Measurements from ENCODE around the gene SOWAHC.
"Not testable (repeated sequence)": the region's sequence is repeated elsewhere in the genome, so short reads cannot be mapped to it uniquely, and the experiment has no call there.

Gene SOWAHC

DNA sequence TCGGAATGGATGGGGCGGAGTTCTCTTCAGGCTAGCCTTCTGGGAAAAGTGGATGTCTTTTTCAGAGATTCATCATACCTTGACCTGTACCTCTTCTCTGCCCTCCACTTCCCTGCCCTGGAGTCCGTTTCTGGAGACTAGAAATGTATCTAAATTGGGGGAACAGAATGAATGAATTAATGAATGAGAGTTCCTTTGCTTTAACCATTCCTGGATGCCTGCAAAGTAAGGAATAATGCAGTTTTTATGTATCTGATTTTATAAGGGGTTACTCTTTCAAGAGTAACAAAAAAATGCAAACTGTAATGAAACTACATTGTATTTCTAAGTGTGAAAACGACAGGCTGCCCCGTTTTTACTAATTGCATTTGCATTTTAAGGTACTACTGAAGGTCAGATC is 2.0 kb downstream of the SOWAHC start:
- no peak for DNase-seq

DNA sequence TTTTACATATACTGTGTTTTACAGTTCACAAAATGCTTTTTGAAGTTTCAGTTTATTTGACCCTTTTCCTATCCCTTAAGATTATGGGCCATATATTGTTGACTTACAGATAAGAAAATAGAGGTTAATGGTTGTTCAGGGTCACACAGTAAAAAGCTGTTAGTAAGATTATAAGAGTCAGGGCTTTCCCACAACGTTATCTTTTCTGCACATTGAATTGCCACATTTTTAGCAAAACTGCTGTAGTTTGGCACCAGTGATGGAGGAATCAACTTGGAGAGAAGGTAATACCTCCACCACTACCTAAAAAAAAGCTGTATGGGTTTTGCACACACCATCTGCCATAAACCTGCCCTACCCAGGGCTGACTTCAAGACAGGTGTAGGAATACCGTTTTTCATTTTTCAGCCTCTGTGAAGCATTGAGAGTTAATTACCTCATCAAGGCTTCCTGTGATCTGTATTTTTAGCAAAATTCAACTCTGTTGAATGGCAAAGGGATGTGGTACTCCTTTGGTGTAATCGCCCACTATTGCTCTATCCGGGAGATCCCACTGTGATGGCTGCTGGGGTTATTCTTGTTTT is 5.0 kb downstream of the SOWAHC start:
- no peak for DNase-seq

DNA sequence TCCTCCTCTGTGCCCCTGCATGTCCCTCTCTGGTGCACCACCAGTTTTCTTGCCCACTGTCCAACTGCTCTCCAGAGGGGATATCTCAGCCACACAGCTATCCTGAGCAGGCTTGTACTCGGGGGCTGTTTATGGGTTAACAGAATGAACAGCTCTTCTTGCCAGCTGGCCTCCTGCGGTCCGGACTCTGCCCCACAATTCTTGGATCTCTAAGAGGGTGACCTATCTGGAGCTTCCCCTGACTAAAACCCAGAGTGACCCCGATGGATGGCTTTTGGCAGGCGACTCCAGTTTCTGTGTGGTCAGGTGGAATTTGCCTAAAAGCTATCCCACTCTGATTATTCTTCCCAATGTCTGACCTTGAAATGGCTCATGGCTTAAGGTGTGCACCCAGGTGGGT is 9.1 kb downstream of the SOWAHC start:
- DNase-seq, result no peak

DNA sequence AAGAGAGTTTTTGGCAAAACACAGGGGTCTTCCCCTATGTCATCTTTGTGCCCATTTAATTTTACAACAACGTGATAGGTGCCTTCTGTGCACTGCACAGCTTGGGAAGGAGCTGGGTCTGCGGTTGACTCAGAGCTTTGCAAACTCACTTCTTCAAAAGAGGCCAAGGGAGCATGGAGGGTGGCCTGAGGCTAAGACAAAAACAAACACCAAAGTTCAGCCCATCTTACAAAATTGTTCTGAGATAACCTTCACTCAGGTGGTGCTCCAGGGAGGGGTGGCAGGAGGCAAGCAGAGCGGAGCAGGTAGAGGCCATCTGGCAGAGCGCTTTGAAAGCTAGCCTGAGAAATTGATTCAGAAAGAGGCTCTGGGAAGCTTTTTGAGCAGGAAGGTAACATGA is 9.8 kb downstream of the SOWAHC start:
- no peak for DNase-seq

DNA sequence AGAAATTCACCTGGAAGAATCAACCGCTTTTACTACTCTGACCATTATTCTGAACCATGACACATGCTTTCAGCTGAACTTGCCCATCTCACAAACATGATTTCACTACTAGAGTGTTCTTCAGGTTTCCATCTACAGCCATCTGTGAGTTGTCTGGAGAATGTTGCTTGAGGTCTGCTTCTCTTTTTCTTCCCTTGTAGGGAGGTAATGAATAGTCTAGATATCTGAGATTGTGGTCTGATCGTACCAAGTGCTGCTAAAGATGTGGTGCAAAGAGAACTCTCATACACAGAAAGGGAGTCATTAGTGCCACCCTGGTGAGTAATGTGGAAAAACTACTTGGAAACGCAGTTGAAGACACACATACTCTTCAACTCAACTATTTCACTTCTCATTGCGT is 10.2 kb downstream of the SOWAHC start:
- no peak for DNase-seq

DNA sequence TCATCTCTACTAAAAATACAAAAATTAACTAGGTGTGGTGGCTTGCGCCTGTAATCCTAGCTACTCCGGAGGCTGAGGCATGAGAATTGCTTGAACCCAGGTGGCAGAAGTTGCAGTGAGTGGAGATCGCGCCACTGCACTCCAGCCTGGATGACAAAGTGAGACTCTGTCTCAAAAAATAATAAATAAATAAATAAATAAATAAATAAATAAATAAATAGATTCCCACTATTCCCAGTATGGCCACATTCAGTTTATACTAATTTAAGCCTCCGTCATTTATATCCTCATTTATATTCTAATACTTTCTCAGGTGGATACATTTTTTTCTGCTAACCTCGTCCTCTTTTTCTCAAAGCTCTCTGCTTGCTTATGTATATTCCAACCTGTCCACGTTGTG is 14.2 kb downstream of the SOWAHC start:
- not testable (repeated sequence) for DNase-seq

DNA sequence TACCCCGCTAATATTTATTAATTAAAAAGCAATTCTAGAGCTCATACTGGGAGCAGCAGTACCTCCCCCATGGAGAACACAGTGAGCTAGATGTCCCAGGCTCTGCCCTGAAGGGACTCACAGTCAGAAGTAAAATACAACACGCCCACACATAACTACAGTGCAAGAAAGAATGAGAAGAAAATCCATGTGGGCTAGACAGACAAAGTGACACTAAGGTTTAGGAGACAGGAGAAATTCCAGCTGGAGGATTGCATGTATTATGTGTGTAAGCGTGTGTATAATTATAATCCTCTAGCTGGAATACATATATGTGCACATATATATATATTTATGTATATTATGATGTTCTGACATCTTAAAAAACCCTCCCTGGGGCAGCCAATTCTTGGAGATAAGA is 15.7 kb downstream of the SOWAHC start:
- DNase-seq, result no peak

DNA sequence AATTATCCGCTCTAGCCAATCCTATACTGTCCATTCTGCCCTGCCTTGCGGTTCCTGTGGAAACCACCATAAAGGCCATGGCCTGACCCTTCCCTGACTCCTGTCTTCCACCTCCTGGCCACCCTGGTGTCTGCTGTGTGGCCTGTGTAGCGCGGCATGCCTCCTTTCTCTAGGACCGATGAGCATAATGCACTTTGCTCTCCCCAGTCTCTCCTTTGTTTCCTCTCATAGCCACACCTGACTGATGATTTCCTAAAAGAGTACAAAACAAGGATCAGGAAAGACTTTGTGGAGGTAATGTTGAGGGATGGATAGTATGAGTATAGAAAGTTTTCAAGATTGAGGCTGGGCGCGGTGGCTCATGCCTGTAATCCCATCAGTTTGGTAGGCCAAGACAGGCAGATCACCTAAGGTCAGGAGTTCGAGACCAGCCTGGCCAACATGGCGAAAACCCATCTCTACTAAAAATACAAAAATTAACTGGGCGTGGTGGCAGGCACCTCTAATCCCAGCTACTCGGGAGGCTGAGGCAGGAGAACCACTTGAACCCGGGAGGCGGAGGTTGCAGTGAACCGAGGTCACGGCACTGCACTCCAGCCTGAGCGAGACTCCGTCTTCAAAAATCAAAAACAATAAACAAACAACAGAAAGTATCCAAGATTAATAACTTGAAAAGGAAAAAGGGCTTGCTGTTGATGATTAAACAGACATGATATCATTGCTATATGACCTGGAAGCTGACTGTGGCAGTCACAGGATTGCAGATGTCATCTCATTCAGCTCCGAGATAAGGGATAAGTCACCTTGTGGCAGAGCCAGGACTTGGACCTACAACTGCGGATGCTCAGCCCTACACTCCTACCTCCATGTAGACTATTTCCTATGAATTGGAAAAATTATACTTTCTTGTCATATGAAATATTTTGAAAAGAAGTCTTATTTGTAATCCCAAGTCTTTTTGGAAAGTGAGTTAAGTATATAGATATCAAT is 16.6 kb downstream of the SOWAHC start:
- DNase-seq, result no peak

DNA sequence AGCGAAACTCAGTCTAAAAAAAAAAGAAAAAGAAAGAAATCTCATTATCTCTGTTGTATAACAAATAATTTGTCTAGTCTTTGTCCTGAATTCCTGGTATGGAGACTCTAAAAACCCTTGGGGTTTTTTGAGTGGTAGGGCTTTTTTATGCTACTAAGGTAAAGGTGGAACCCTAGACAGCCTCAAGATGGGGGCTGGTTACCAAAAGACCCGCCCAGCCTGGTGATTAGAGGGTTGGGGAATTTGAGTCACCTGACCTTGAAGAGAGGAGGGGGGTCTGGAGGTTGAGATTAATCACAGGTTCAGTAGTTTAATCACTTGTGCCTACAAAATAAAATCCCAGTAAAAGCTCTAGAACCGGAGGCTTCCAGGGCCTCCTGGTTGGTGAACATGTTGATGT is 17.6 kb downstream of the SOWAHC start:
- no peak for DNase-seq

DNA sequence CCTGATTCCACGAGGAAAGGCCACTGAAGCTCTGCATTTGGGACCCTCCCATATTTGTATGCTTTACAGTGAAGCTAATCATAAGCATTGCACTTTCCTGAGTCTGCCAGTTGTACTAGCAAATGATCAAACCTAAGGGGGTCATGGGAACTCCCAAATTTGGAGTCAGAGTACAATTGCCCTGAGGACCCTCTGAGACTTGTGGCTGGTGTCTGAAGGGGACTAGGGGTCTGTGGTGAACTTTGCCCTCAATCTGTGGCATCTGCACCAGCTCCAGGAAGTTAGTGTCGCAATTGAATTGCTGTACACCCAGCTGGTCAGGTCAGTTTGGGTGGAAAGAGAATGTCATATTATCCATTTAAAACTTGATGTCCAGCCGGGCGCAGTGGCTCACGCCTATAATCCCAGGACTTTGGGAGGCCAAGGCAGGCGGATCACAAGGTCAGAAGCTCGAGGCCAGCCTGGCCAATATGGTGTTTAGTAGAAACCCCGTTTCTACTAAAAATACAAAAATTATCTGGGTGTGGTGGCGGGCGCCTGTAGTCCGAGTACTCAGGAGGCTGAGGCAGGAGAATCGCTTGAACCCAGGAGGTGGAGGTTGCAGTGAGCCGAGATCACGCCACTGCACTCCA is 18.1 kb downstream of the SOWAHC start:
- DNase-seq, result no peak

DNA sequence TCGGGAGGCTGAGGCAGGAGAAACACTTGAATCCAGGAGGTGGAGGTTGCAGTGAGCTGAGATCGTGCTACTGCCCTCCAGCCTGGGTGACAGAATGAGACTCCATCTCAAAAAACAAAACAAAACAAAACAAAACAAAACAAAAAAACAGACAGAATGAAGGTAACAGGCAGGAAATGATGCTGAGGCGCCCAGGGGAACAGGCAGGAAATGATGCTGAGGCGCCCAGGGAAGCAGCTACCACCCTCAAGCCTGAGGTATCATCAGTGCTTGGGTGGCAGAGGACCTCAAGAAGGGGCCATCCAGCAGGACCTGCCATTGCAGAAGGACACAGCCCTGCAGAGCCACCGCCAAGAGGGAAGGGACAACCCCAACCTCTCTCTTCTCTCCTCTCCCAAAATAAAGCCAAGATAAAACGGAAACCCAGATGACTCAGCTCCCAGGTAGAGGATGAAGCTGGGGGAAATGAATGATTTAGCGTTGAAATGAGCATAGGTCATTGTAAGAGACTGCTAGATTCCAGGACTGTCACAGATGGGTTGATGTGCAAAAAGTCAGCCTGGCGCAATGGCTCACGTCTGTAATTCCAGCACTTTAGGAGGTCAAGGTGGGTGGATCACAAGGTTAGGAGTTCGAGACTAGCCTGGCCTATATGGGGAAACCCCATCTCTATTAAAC is 19.3 kb downstream of the SOWAHC start:
- no peak for DNase-seq

DNA sequence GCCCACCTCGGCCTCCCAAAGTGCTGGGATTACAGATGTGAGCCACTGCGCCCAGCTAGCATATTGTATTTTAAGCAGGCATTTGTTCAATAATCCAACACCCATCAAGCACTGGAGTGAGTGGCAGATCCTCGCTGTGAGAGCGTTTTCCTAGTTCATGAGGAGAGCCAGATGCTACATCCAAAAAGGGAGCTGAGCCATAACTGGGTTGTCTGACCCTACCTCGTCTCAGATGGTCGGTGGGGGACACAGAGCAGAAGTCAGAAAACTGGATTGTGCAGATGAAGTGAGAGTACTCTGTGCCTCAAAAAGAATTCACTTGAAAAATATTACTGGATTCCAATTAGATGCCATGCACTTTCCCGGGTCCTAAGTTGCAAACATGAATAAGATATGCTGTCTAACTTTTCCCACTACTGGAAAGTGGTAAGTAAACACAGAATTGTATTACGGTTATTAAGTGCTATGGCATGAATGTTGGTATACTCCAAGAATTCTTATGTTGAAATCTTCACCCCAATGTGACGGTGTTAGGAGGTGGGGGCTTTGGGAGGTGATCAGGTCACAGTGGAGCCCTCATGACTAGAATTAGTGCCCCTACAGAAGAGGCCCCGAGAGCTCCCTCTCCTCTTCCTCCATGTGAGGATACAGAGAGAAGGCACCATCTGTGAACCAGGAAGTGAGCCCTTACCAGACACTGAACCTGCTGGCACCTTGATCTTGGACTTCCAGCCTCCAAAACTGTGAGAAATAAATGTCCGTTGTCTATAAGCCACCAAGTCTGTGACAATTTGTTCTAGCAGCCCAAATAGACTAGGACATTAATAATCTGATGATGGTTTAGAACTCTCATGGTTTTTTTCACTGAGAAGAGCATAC is 21.5 kb downstream of the SOWAHC start:
- DNase-seq, result no peak

DNA sequence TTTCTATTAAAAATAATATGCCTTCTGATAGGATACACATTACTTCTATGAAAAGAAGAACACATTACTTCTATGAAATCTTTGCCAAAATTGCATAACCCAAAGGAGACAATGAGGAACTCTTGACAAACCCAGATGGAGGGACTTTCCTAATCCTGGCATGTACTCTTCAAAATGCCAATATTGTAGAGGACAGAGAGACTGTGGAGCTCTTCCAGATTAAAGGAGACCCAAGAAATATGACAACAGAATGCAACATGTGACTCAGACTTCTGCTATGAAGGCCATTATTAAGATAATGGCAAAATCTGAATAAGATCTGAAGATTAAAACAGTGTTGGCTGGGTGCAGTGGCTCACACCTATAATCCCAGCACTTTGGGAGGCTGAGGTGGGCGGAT is 22.2 kb downstream of the SOWAHC start:
- no peak for DNase-seq

DNA sequence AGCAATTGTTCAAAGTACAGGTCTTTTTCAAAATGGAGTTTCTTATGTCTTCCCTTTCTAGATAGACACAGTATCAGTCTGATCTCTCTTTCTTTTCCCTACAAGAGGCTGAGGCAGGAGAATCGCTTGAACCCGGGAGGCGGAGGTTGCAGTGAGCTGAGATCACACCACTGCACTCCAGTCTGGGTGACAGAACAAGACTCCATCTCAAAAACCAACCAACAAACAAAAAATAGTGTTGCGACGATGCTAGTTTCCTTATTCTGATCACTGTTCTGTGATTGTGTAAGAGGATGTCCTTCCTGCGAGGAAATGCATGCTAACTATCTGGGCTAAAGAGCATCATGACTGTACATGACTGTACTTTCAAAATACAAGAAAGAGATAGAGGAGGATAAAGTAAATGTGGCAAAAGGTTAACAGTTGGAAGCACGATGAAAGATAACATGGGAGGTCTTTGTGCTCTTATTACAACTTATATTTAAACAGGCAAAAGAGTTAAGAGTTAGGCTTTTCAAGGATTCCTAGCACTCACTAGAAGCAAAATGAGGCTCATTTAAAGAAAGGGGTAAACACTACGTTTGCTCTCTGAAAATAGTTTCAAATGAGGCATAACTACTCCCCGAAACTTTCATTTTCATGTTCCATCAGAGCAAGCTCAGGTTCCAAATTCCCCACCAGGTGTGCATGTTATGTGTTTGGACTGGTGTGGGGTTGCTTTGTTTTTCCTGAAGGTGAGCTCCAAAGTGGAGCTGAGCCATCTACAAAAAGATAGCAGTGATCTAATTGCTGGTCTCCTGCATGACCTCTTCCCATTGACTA is 23.8 kb downstream of the SOWAHC start:
- DNase-seq, result no peak

DNA sequence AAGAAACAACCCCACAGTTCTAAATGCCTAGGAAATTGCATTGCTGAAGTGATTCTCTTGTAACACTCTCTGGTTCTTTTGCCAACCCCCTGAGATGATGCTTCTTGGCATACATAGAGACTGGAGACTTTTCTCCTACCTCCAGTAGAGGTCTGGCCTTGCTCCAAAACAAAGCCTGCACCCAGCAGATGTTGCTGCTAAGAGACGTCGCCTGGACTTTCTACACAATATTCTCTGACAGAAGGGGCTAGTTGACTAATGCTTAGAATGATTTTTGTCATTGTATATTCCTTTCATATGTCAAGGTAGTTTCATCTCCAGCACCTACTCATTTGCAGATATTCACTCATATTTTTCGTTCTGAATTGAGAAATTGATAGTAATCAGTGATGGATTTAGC is 24.6 kb downstream of the SOWAHC start:
- peak in 1 of 3 experiments; percentile 3 for DNase-seq

DNA sequence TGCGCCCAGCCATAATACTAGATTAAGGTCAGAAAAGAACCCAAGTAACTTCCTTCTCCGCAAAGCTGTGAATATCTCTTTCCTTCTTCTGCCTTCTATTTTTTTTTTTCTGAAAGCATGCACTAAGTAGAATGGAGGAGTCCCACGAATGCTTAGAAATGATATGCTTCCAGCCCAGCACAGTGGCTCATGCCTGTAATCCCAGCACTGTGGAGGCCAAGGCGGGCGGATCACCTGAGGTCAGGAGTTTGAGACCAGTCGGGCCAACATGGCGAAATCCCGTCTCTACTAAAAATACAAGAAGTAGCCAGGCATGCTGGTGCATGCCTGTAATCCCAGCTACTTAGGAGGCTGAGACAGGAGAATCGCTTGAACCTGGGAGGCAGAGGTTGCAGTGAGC is 25.8 kb downstream of the SOWAHC start:
- not testable (repeated sequence) for DNase-seq

DNA sequence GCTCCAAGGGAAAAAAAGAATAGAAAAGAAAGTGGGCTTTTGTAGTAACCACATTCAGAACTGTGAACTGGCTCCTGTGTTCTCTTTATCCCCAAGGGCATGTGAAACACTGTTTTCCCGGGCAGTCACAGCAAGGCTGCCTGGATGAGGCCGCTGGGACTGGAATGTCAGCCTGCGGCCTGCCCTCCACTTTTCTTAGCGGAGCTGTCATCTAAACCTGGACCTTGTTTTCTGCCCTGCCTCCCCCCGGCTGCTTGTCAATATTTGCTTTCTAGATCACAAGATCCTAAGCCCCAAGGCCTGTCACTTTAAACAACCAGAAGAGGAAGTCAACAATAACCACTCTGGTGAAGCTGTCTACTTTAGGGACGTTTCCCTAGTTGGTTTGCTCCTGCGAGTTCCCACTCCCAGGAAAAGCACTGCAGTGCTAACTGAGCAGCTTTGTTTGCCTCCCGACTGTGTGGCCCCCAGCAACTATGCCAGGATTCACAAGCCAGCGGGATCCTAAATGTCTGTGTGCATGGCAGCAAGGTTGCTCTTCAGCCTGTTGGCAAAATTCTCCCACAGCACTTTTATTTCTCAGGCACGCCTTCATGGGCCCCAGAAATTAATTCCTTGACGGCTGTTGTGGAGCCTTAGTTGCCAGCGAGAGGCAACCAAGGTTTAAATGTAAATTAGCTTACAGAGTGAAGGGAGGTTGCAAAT is 30.6 kb downstream of the SOWAHC start:
- DNase-seq, result peak in 2 of 3 experiments; percentile 50 to 76

DNA sequence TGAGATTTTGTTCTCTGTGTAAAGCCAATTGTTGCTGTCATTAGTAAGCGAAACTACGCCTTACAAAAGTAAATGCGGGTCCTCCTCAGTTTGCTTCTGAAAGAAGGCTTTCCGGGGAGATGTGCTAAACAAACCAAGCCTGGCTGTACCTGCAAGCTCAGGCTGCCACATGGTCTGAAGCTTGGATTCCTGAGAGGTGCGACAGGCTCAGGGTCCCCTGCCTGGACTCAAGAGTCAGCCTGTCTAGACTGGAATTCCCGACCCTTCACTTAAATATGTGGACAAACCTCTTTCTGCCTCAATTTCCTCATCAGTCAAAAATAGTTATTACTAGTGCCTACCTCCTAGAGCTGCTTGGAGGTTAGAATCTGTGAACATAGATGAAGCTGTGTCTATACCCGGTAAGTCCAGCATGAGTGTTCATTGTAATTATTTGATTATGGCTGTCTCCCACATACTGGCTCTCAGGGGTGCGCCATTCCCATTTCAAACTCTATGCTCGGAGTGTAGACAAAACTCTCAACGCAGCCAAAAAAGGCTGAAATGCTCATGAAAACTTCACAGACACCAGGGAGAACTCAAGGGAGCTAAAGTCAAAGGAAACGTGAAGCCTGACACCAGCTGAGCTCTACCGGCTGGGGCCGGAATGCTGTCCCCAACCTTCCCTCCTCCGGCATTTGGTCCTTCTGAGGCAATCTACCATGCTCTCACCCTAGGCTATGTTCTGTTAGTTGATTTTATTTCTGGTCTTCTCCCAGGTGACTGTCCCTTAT is 31.4 kb downstream of the SOWAHC start:
- no peak for DNase-seq

DNA sequence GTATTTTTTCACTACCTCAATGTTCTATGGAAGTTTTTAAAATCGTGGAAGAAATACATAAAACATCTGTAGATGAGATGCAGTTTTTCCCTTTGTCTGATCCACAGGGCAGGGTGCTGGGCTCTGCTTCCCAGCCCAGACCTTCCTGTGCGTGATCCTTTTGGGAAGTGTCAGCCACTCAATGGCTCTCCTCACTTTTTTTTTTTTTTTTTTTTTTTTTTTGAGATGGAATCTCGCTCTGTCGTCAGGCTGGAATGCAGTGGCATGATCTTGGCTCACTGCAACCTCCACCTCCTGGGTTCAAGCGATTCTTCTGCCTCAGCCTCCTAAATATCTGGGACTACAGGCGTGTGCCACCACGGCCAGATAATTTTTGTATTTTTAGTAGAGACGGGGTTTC is 32.8 kb downstream of the SOWAHC start:
- no peak for DNase-seq

DNA sequence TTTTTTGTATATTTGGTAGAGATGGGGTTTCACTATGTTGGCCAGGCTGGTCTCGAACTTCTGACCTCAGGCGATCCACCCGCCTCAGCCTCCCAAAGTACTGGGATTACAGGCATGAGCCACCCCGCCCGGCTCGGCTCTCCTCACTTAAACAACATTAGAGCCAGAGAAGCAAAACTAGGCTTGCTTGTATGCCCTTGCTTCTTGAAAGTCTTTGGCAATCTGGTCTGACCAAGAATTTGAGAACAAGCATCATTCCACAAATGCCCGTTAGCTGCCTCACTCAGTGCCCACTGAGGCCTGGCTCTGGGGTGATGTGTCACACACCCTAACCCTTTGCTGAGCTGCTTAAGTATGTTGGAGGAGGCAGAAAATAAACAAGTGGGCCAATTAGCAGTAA is 33.5 kb downstream of the SOWAHC start:
- no peak for DNase-seq

All from NCI-H1417 (cell line).